NCI-H226 (cell line): ENCODE measurements around the gene RTL5.

Experiments
- DNase-seq: peaks from one replicate; pipeline ENCODE4 v3.0.0-alpha.2; 2015

Gene RTL5

DNA sequence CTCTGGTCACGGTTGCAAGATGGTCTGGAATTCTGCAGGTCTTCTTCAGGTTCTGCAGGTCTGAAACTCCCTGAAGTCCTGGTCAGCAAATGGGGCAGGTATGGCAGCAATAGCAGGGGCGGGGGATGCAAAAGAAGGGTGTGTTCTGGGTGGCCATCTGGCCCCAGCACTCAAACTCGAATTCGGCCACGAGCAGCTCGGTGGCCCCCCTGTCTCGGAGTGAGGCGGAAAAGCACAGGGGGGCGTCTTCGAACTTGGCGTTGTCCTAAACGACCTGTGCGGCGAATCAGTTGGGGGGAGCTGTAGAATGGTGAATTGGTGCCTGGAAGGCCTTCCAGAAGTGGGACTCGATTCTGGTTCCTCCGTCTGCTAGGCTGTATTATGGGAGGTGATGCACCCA, 2.1 kb downstream of the RTL5 start:
- DNase-seq = no peak

- DNase-seq = no peak
Measured at GRCh38 chrX:72128881-72129280, 2.8 kb downstream of the RTL5 start.

GRCh38 chrX:72128183-72128834, 3.4 kb downstream of the RTL5 start:
- no peak for DNase-seq

DNA sequence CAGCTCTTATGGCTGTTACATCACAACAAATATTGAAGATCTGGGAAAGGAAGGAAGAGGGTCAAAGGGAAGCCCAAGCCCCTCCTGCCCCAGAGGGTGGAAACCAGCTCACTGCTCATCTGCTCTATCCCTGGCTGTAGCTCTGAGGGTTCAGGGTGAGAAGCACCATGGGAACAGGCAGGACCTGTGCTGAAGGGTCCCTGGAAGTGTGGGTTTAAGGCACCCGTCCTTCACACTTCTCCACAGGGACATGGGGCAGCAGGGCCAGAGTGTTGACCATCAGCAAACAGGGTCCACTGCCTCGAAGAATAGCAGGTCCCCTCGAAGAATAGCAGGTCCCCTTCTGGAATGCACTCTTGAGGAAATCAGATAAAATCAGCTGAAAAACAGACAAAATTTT, 4.4 kb downstream of the RTL5 start:
- DNase-seq = no peak

DNA sequence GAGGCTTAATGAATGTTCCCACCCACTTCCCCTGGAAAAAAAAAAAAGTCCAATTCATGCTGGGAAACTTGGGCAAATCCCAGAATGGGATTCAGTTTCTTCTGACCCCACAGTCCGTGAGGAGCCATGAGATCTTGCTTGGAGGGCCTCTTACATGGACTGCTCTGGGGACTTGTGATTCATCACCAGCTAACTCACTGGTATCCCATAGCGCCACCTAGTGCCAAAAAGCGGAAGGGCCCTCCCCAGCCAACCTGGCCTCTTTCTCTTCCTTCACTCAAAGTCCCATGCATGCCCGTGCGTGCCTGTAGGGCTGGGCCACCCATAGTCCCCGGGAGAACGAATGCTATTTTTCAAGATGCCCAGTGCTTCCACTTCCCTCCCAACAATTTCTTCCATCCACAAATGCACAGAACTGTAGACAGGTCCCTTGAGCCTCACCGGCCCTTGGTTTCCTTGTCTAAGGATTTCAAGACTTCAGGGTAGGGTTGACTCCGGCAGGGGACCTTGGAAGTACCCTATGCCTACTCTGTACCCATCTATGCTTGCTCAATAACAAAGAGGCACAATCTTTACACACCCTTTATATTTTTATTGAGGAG, 5.1 kb downstream of the RTL5 start:
- DNase-seq = peak; percentile 70

- no peak for DNase-seq
Measured at GRCh38 chrX:72126048-72126415, 5.7 kb downstream of the RTL5 start.

DNA sequence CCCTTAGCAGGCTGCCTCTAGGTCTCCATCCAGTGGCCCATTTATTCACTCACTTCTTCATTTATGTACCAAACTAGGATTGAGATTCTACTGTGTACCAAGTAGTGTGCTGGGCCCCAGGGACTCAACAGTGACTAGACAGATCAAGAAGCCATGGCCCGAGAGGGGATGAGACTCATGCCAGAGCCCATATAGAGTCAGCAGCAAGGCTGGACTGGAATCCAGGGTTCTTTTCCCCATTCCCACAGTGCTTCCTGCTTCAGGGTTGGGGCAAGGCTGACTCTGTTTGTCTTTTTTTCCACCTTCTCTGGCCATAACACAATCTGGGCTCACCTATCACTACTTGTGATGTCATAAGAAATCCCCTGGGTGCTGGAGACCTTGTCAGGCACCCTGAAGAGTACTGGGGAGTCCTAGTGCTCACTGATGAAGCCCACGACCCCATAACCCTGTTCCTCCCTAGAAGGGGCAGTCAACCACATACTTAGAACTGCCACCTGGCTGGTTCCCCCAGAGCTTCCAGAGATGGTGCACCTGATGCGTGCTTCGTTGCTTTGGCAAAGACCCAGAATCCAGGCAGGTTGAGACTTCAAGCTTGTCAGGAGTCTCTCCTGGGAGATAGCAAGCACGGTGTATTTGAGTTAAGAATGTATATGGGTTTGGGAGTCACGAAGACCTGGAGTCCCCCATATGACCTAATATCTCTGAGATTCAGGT, 6.2 kb downstream of the RTL5 start:
- no peak for DNase-seq

DNA sequence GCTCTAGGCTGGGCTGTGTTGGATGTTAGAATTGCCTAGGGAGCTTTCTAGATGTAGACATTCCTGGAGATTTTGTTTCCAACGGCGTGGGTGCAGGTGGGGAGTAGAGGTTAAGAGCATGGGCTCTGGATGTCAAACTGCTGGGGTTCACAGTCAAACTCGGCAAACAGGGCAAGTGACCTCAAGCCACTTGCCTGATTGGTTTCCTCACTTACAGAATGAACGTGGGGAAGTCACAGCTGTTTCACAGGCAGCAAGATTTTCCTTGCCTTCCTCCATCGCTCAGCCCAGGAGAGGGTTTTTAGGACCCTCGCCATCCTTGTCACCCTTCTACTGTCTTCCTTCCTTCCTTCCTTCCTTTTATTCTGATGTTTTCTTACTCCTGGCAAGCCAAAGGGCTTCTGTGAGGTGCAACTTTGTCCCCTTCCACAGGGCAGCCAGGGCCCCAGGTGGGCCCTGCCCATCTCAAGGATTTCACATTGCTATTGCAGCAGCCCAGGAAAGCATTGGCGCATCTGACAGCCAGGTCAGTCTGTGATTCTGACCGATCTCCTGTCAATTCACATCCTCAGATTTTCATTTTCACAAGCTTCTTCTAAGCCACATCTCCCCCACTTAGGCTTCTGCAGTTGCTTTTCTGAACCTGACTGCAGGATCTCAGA, 7.0 kb downstream of the RTL5 start:
- DNase-seq = no peak

DNA sequence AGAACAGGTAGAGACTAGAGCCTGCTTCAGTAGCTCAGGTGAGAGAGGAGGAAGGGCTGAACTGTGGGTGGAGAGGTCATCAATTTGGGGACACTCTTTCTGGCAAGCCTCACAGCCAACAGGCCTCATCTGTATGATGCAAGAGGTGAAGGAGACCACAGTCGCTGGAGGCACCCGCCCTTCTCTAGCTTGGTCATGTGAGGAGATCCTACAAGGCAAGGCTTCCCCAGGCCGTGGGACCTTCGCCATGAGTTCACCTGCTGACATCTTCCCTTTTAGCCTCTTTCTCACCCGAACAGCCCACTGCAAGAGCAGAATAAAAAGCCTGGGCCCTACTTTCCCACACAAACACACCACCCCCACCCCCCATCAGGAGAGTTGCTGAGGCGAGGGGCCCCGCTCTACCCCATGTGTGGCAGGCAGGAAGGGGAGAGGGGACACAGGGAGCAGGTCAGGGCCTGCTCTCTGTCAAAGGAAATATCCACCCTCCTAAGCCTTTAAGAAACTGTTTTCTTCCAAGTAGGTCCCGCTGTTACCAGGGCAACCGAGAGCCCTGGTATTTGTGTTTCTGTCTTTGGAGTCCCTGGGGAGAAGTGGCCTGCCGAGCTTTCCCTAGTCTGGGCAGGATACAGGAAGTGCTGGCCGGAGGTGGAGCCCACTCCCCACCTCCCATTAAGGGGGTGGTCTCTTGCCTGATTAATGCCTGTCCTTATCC, 8.1 kb downstream of the RTL5 start:
- no peak for DNase-seq

DNA sequence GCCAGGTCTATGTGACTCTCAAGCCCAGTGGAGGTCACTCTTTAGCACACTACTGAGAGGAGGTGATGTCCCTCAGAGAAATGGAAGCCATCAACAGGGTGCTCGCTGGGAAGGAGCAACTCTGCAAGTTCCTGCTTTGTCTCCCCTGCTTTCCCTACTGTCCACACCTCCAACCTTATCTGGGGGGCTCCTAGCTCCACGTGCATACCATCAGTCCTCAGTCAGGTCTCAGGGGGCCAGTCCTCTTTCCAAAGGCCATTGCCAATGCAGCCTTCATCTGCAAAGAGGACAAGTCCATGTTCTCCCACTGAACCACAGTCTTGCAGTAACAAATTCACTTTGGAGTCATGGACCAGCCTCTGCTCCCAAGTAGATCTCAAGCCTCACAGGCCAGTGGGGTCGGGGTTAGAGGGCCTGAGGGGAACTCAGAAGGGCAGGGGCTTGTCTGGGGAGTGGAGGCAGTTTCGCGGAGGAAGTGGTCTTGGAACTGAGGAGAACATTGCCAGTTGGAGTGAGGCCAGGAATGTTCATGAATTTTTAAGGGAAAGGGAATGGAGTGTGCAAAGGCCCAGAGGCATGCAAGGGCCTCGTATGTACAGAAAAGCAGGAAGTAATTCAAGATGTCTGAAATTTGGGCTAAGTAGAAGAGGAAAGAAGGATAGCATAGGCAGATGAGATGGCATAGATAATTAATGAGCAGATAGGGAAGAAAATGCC, 8.9 kb downstream of the RTL5 start:
- no peak for DNase-seq

DNA sequence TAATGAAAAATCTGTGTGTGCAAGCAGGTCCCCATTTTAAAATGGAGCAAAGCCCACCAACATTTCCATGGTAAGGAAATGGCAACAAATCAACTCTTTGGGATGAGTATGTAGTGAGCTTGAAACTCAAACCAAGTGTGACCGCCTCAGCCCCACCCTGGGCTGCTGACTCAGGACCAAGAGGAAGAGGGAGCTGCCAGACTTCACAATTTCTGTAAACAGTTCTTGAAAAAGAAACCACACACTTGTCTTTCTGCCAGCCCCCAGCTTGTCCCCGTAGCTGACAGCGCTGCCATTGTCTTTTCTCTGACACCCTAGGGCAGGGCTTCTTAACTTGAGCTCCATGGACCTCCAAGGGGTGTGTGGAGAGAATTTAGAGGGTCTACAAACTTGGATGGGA, 10.3 kb downstream of the RTL5 start:
- peak; percentile 28 for DNase-seq

GRCh38 chrX:72120837-72121236, 10.9 kb downstream of the RTL5 start:
- no peak for DNase-seq

DNA sequence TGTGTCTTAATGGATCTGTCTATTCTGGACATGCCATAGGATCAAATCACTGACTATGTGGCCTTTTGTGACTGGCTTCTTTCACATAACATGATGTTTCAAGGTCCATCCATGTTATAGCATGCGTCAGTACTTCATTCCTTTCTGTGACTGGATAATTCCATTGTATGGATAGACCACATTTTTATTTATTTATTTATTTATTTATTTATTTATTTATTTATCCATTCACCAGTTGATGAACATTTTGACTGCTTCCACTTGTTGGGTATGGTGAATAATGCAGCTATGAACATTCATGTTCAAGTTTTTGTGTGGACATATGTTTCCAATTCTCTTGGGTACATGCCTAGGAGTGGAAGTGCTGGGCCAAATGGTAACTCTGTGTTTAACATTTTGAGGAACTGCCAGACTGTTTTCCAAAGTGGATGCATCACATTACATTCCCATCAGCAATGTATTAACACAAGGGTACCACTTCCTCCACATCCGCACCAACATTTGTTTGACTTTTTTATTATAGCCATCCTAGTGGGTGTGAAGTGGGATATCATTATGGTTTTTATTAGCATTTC, 14.0 kb downstream of the RTL5 start:
- DNase-seq = no peak

- DNase-seq = no peak
Measured at GRCh38 chrX:72115380-72115779, 16.3 kb downstream of the RTL5 start.

- DNase-seq = no peak
Measured at GRCh38 chrX:72114807-72115206, 16.9 kb downstream of the RTL5 start.

GRCh38 chrX:72114306-72114705, 17.4 kb downstream of the RTL5 start:
- no peak for DNase-seq

- no peak for DNase-seq
Measured at GRCh38 chrX:72113461-72113860, 18.3 kb downstream of the RTL5 start.

DNA sequence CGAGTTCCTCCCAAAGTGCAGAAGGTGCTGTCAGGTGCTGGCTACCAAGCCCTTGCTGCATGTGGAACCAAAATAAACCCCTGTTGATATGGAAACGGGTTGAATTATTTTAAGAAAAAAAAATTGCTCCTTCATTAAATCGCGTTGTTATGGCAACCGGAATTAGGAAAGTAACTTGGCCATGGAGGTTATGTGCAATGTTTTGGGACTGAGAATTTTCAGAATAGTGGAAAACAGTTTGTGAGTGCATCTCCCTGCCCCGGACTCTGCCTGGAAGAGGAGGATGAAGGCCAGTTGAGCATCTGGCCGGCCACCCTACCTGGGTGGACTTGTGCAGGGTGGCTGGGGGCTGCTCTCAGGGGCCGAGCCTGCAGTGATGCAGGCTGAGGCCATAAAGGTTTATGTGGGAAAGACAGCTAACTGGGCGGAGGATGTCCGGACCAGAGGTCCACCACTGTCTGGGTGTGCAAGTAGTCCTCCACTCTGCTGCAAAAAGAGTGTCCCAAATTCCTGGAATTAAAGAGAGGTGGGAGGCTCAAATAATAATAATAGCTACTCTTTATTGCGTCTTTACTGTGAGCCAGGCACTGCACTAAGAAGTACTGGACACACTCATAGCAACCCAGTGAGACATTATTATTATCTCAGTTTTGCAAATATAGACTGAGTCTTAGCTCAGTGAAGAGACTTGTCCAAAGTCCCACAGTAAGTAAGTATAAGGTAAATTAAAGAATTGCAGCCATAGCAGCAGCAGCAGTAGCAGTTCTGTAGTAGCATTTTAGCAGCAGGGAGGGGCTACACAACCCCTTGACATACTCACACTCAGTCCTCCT, 20.6 kb downstream of the RTL5 start:
- no peak for DNase-seq

DNA sequence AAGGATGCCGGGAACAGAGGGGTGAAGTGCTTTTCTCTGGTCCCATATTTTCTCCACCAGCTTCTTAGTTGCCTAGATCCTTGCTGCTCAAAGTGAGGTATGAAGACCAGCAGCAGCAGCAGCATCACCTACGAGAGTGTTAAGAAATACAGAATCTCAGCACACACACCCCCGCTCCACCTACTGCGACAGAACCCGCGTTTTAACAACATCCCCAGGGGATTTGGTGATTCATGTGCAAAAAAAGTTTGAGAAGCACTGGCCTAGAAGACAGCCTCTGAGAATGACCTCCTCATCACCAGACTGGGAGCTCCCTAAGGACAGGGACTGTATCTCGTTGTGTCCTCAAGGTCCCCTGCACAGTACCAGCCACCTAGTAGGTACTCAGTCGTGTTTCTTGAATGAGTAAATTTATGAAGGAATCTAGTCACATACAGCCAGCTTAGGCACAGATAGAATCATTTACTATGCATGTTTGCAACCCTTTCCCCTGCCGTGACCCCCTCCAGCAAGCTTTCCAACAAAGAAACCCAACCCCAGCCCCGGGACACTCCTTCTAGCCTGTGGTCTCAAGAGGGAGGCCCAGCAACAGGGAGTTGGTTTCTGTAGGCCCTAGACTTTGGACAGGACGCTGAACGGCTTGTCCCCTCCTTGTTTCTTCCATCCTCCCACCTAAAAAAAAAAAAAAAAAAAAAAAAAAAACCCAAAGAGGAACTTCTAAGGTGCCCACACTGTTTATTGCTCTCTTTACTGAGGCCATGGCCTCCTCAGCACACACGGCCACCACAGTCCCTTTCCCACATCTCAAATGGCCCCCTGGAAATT, 21.5 kb downstream of the RTL5 start:
- DNase-seq = no peak

- no peak for DNase-seq
Measured at GRCh38 chrX:72108666-72109065, 23.0 kb downstream of the RTL5 start.
